Caco-2 (cell line): Measurements from ENCODE around the gene NPAS4. TPM values are rescaled to one million over a fixed set of nuclear protein-coding genes. Genes with fewer than 3 reads are reported as not detected.
"Not testable (repeated sequence)": the region's sequence is repeated elsewhere in the genome, so short reads cannot be mapped to it uniquely, and the experiment has no call there.

Source experiments
- BruUV-seq: library from RNA; stranded (reverse); fragments of 400-500 nt; replicated peaks from 2 replicates; lab custom pipeline; 2021; lab: Mats Ljungman, UMichigan
- CTCF ChIA-PET: fragments of 300-600 bp; sonication (Branson Sonifier 250); formaldehyde crosslinking; loops from one replicate; lab custom pipeline; 2022; ENCODE audit warnings: antibody characterized with exemption; lab: Charles Lee
- POLR2A ChIA-PET: fragments of 300-600 bp; sonication (Branson Sonifier 250); formaldehyde crosslinking; loops from one replicate; lab custom pipeline; 2022; ENCODE audit warnings: antibody characterized with exemption; lab: Charles Lee
- DNase-seq, 2 experiments: peaks; one replicate each; pipeline versions ENCODE4 v3.0.0 to v3.0.0-alpha.2; 2020 to 2022
- H3K27me3 ChIP-seq: replicated peaks from 2 replicates; pipeline ENCODE4 v1.6.0; 2011; ENCODE audit warnings: low read length; ENCODE audit not compliant: control insufficient read depth, insufficient read depth
- H3K36me3 ChIP-seq: 2 replicates; pipeline ENCODE4 v1.5.1; 2011; ENCODE audit warnings: low read length; ENCODE audit not compliant: control insufficient read depth, insufficient read depth
- H3K4me1 ChIP-seq: fragments of 250-450 bp; sonication (Bioruptor Pico); 2 replicates; pipeline ENCODE4 v1.5.1; 2020; ENCODE audit warnings: mild to moderate bottlenecking
- H3K4me3 ChIP-seq: 2 replicates; pipeline ENCODE4 v1.5.1; 2011; ENCODE audit warnings: low read depth, mild to moderate bottlenecking, control low read depth, low read length
- H3K9me3 ChIP-seq: fragments of 250-450 bp; sonication (Bioruptor Pico); 2 replicates; pipeline ENCODE4 v1.5.1; 2020; ENCODE audit warnings: mild to moderate bottlenecking, moderate library complexity
- H3K27ac Mint-ChIP-seq: one replicate; pipeline ENCODE4 v1.8.0; 2022; ENCODE audit warnings: mixed read lengths; ENCODE audit not compliant: unreplicated experiment
- H3K27me3 Mint-ChIP-seq: one replicate; pipeline ENCODE4 v1.8.0; 2022; ENCODE audit warnings: mixed read lengths; ENCODE audit not compliant: insufficient read depth, unreplicated experiment
- H3K36me3 Mint-ChIP-seq: one replicate; pipeline ENCODE4 v1.8.0; 2022; ENCODE audit warnings: mild to moderate bottlenecking, mixed read lengths; ENCODE audit not compliant: insufficient read depth, unreplicated experiment
- H3K4me1 Mint-ChIP-seq: one replicate; pipeline ENCODE4 v1.8.0; 2022; ENCODE audit warnings: low read depth, mixed read lengths; ENCODE audit not compliant: unreplicated experiment
- H3K4me3 Mint-ChIP-seq: one replicate; pipeline ENCODE4 v1.8.0; 2022; ENCODE audit warnings: mild to moderate bottlenecking, moderate library complexity, mixed read lengths; ENCODE audit not compliant: unreplicated experiment
- H3K9me3 Mint-ChIP-seq: one replicate; pipeline ENCODE4 v1.8.0; 2022; ENCODE audit warnings: mixed read lengths; ENCODE audit not compliant: unreplicated experiment
- CTCF ChIP-seq, 2 experiments: fragments of 200-600 bp in 1 of 2; IDR thresholded peaks; 1 replicate in 1 of 2; 2 replicates in 1 of 2; pipeline versions ENCODE4 v1.5.1 to v1.8.0; 2011 to 2022; ENCODE audit warnings: antibody characterized with exemption in 1 of 2, control low read depth in 1 of 2, inconsistent platforms in 1 of 2, low read depth in 1 of 2, low read length in 1 of 2, mild to moderate bottlenecking in 1 of 2, moderate library complexity in 1 of 2; ENCODE audit not compliant: insufficient read depth in 1 of 2, severe bottlenecking in 1 of 2, unreplicated experiment in 1 of 2
- intact Hi-C: fragments of 100-400 bp; cut with micrococcal nuclease; formaldehyde crosslinking; loops from one replicate; pipeline ENCODE4 v1.10.0; 2022; ENCODE audit not compliant: unreplicated experiment
- total RNA-seq: library from RNA; stranded (reverse); gene quantifications from 2 replicates; pipeline ENCODE4 v1.2.3, GENCODE V29; 2022

NPAS4 gene
- total RNA-seq, 1 experiment from 2014 or later: not detected

GRCh38 chr11:66429983-66430602 is 9.3 kb downstream of the NPAS4 start:
- TF ChIP-seq CTCF (IDR thresholded peaks at IDR 0.05; ENCODE audit: insufficient read depth in 1 of 2, low read depth in 1 of 2, low read length in 1 of 2, severe bottlenecking in 1 of 2, unreplicated experiment in 1 of 2): peak; percentile 94 to 96
- no peak overlapping the region for H3K4me3 Mint-ChIP-seq
- DNase-seq: peak; percentile 78 to 85
- H3K27ac Mint-ChIP-seq: no peak overlapping the region
- POLR2A ChIA-PET: interaction anchor here (0.6 to 0.7 kb wide), 3 partner anchors 21 to 426 kb away, joined by 3 to 5 read pairs (median 3); no protein-coding TSS in a partner anchor
- no peaks in the 10 kb centered on the region for H3K9me3 ChIP-seq
- no peaks in the 10 kb centered on the region for H3K27me3 ChIP-seq
- no peaks in the 10 kb centered on the region for H3K9me3 Mint-ChIP-seq
- intact Hi-C loops: loop anchor here (1.0 kb wide), 2 partner anchors 22 to 49 kb away; no protein-coding TSS in a partner anchor
- no peaks in the 10 kb centered on the region for H3K4me1 Mint-ChIP-seq
- no peak overlapping the region for H3K4me3 ChIP-seq
- H3K4me1 ChIP-seq: no peaks in the 10 kb centered on the region
- H3K27me3 Mint-ChIP-seq: no peaks in the 10 kb centered on the region
- CTCF ChIA-PET: interaction anchor here (0.7 to 1.6 kb wide), 6 partner anchors 9 to 116 kb away, joined by 4 to 11 read pairs (median 6); partner anchors contain the start of genes MRPL11 and ZDHHC24
- no TSS peak for BruUV-seq
- H3K36me3 ChIP-seq: no peaks in the 10 kb centered on the region
- peaks cover 35% of the 10 kb centered on the region for H3K36me3 Mint-ChIP-seq

- H3K9me3 Mint-ChIP-seq, H3K4me3 ChIP-seq, BruUV-seq, H3K4me1 ChIP-seq, H3K27me3 Mint-ChIP-seq, H3K27me3 ChIP-seq, H3K9me3 ChIP-seq, H3K36me3 ChIP-seq, H3K4me3 Mint-ChIP-seq, POLR2A ChIA-PET, H3K4me1 Mint-ChIP-seq, H3K27ac Mint-ChIP-seq, DNase-seq, intact Hi-C loops: not testable (repeated sequence)
- CTCF ChIA-PET: interaction anchor here (0.7 to 0.9 kb wide), 2 partner anchors 8 to 375 kb away, joined by 3 to 4 read pairs; partner anchors contain the start of gene MRPL11
- peaks cover 46% of the 10 kb centered on the region for H3K36me3 Mint-ChIP-seq
Observed at GRCh38 chr11:66431287-66431686, 10.5 kb downstream of the NPAS4 start.

- CTCF ChIA-PET: interaction anchor here (1.2 kb wide), 1 partner anchor 23 kb away, joined by 4 read pairs; no protein-coding TSS in a partner anchor
- H3K9me3 ChIP-seq, POLR2A ChIA-PET, H3K4me1 Mint-ChIP-seq, H3K36me3 ChIP-seq, H3K4me3 Mint-ChIP-seq, BruUV-seq, H3K9me3 Mint-ChIP-seq, DNase-seq, H3K27me3 Mint-ChIP-seq, intact Hi-C loops, H3K4me3 ChIP-seq, H3K27me3 ChIP-seq, H3K4me1 ChIP-seq, H3K27ac Mint-ChIP-seq: not testable (repeated sequence)
- H3K36me3 Mint-ChIP-seq: peaks cover 52% of the 10 kb centered on the region
Observed at GRCh38 chr11:66431871-66432329, 11.1 kb downstream of the NPAS4 start.

- Histone ChIP-seq H3K4me1 (peaks cover 6% of the 10 kb centered on the region; the same call in 1 of the 2 replicates), H3K4me3 (no peak overlapping the region), H3K27me3 (no peaks in the 10 kb centered on the region), H3K36me3 (peaks cover 7% of the 10 kb centered on the region), H3K9me3 (no peaks in the 10 kb centered on the region)
- DNase-seq: no peak
- Mint-ChIP-seq H3K4me1 (no peaks in the 10 kb centered on the region), H3K36me3 (peaks cover 59% of the 10 kb centered on the region), H3K4me3 (no peak overlapping the region), H3K27me3 (no peaks in the 10 kb centered on the region), H3K9me3 (no peaks in the 10 kb centered on the region), H3K27ac (no peak overlapping the region)
- no TSS peak for BruUV-seq
- ChIA-PET POLR2A (interaction anchor here (0.7 kb wide), 1 partner anchor 247 kb away, joined by 3 read pairs; no protein-coding TSS in a partner anchor), CTCF (interaction anchor here (1.2 to 1.9 kb wide), 2 partner anchors 22 to 47 kb away, joined by 4 to 5 read pairs; partner anchors contain the start of gene DPP3)
- no peak for TF ChIP-seq CTCF (IDR thresholded peaks at IDR 0.05; ENCODE audit: insufficient read depth in 1 of 2, low read depth in 1 of 2, low read length in 1 of 2, severe bottlenecking in 1 of 2, unreplicated experiment in 1 of 2)
- intact Hi-C loops: no loop called here
Observed at GRCh38 chr11:66432597-66432996, 11.8 kb downstream of the NPAS4 start.
